Suprapubic skin (tissue), 3 donors: ENCODE data around the gene FSTL4.

ENCODE experiments used
- CTCF ChIP-seq, 2 donors: fragments of 200-600 bp in 1 of 2; fragments of 450-650 bp in 1 of 2; sonication (generic) in 1 of 2; IDR thresholded peaks; one replicate each; pipeline ENCODE4 v1.5.1; 2016 to 2019; ENCODE audit warnings: antibody characterized with exemption in 2 of 2, mild to moderate bottlenecking in 1 of 2, moderate library complexity in 1 of 2
- EP300 ChIP-seq: sonication (generic); formaldehyde crosslinking; IDR thresholded peaks from one replicate; pipeline ENCODE4 v1.6.1; 2017; ENCODE audit warnings: antibody characterized with exemption
- POLR2A ChIP-seq, 2 donors: fragments of 450-650 bp; IDR thresholded peaks; one replicate each; pipeline ENCODE4 v1.6.1; 2017; ENCODE audit warnings: antibody characterized with exemption in 2 of 2, mild to moderate bottlenecking in 2 of 2, moderate library complexity in 2 of 2

- no peak for TF ChIP-seq CTCF (IDR thresholded peaks at IDR 0.05)
- TF ChIP-seq POLR2A (IDR thresholded peaks at IDR 0.05), result no peak
- no peak for TF ChIP-seq EP300
Observed at GRCh38 chr5:133431326-133431865, 180.9 kb downstream of the FSTL4 start.
